Measurements from ENCODE around the gene ERVW-1.

DNA sequence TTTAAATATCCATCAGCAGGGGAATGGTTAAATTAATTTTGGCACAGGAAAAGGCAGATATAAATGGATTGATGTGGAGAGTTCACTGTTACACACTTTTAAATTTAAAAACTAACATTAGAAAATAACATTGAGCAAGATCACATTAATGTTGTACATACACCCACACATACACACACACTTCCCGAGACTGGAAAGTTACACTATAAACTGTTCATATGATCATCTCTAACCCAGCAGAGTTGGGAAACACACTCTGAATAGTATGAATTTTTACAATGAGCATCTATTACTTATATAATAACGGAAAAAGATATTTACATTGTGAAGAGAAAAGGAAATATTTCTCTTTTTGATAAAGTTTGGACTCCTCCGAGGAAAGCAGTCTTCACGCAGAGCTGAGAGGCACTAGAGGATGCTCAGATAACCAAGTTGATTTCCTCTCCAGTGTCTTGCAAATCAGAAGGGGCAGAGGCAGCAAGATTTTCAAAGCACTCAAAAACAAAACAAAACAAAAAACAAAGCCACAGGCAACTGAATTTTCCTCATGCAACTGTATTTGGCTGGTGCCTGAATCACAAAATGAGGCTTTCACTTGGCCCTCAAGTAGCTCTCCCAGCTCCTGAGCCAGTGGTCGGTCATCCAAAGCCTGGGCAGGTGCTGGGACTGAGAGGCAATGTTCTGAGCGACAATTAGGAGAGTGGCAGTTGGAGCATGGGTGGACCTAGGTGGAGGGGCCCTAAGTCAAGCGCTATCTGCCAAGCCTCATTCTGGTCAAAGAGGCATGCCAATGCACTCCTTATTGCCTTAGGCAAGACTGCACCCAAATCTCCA, 40.9 kb downstream of the ERVW-1 start:
- TF ChIP-seq, protein P1, sequence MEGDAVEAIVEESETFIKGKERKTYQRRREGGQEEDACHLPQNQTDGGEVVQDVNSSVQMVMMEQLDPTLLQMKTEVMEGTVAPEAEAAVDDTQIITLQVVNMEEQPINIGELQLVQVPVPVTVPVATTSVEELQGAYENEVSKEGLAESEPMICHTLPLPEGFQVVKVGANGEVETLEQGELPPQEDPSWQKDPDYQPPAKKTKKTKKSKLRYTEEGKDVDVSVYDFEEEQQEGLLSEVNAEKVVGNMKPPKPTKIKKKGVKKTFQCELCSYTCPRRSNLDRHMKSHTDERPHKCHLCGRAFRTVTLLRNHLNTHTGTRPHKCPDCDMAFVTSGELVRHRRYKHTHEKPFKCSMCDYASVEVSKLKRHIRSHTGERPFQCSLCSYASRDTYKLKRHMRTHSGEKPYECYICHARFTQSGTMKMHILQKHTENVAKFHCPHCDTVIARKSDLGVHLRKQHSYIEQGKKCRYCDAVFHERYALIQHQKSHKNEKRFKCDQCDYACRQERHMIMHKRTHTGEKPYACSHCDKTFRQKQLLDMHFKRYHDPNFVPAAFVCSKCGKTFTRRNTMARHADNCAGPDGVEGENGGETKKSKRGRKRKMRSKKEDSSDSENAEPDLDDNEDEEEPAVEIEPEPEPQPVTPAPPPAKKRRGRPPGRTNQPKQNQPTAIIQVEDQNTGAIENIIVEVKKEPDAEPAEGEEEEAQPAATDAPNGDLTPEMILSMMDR (IDR thresholded peaks at IDR 0.05; ENCODE audit: low read depth, low read length): no peak
- TF ChIP-seq EZH2phosphoT487 (IDR thresholded peaks at IDR 0.05; ENCODE audit: low read depth): no peak
